HepG2 (cell line): Measurements from ENCODE around the gene NINL. TPM values are rescaled to one million over a fixed set of nuclear protein-coding genes. Genes with fewer than 3 reads are reported as not detected.

Experiments
- ADNP ChIP-seq: sonication (generic); formaldehyde crosslinking; IDR thresholded peaks from 2 replicates; pipeline ENCODE4 v1.4.0; 2020; ENCODE audit warnings: missing genetic modification reagents
- ATF7 ChIP-seq, 2 experiments: fragments of 450-650 bp in 1 of 2; sonication (generic) in 1 of 2; formaldehyde crosslinking in 1 of 2; IDR thresholded peaks; 2 replicates each; pipeline versions ENCODE4 v1.4.0 to v1.6.1; 2016 to 2020; ENCODE audit warnings: antibody characterized with exemption in 1 of 2, mild to moderate bottlenecking in 1 of 2, missing genetic modification reagents in 1 of 2
- CAMTA2 ChIP-seq: sonication (generic); formaldehyde crosslinking; IDR thresholded peaks from 2 replicates; pipeline ENCODE4 v1.4.0; 2020; ENCODE audit warnings: mild to moderate bottlenecking, missing genetic modification reagents, borderline replicate concordance
- EHMT2 ChIP-seq: fragments of 200-600 bp; sonication (generic); IDR thresholded peaks from 2 replicates; pipeline ENCODE4 v1.7.0; 2017; ENCODE audit warnings: antibody characterized with exemption, low read depth, low read length, borderline replicate concordance
- HDAC2 ChIP-seq: sonication (generic); formaldehyde crosslinking; IDR thresholded peaks from 2 replicates; pipeline ENCODE4 v1.4.0; 2020; ENCODE audit warnings: missing genetic modification reagents
- HIVEP1 ChIP-seq: sonication (generic); formaldehyde crosslinking; IDR thresholded peaks from 2 replicates; pipeline ENCODE4 v1.4.0; 2020; ENCODE audit warnings: mild to moderate bottlenecking, missing genetic modification reagents
- MED8 ChIP-seq: sonication (generic); formaldehyde crosslinking; IDR thresholded peaks from 2 replicates; pipeline ENCODE4 v1.8.1; 2023; ENCODE audit warnings: mild to moderate bottlenecking, missing genetic modification reagents; ENCODE audit not compliant: insufficient replicate concordance
- SATB2 ChIP-seq: sonication (generic); formaldehyde crosslinking; IDR thresholded peaks from 2 replicates; pipeline ENCODE4 v1.5.0; 2020; ENCODE audit warnings: missing genetic modification reagents
- SCMH1 ChIP-seq: sonication (generic); formaldehyde crosslinking; IDR thresholded peaks from 2 replicates; pipeline ENCODE4 v1.9.0; 2021; ENCODE audit warnings: missing genetic modification reagents, mild to moderate bottlenecking, borderline replicate concordance
- SMARCC2 ChIP-seq: fragments of 450-650 bp; IDR thresholded peaks from 2 replicates; pipeline ENCODE4 v1.6.1; 2017; ENCODE audit warnings: antibody characterized with exemption, mild to moderate bottlenecking
- SNAI1 ChIP-seq: sonication (generic); formaldehyde crosslinking; IDR thresholded peaks from 2 replicates; pipeline ENCODE4 v1.5.0; 2020; ENCODE audit warnings: mild to moderate bottlenecking, missing genetic modification reagents, borderline replicate concordance
- SP1 ChIP-seq, 2 experiments: fragments of 450-650 bp in 1 of 2; sonication (generic) in 1 of 2; formaldehyde crosslinking in 1 of 2; IDR thresholded peaks; 2 replicates each; pipeline versions ENCODE4 v1.4.0 to v1.6.1; 2016 to 2020; ENCODE audit warnings: missing genetic modification reagents in 1 of 2
- TMF1 ChIP-seq: sonication (generic); formaldehyde crosslinking; IDR thresholded peaks from 2 replicates; pipeline ENCODE4 v1.8.1; 2022; ENCODE audit warnings: low read depth, missing genetic modification reagents
- ZFP36L1 ChIP-seq: sonication (generic); formaldehyde crosslinking; IDR thresholded peaks from 2 replicates; pipeline ENCODE4 v1.8.0; 2022; ENCODE audit warnings: mild to moderate bottlenecking, missing genetic modification reagents, moderate library complexity
- ZNF34 ChIP-seq: sonication (generic); formaldehyde crosslinking; IDR thresholded peaks from 2 replicates; pipeline ENCODE4 v1.4.0; 2020; ENCODE audit warnings: mild to moderate bottlenecking, missing genetic modification reagents, borderline replicate concordance
- ZNF501 ChIP-seq: sonication (generic); formaldehyde crosslinking; IDR thresholded peaks from 2 replicates; pipeline ENCODE4 v1.5.1; 2020; ENCODE audit warnings: mild to moderate bottlenecking, moderate library complexity, missing genetic modification reagents
- ZNF558 ChIP-seq: sonication (generic); formaldehyde crosslinking; IDR thresholded peaks from 2 replicates; pipeline ENCODE4 v1.9.0; 2022; ENCODE audit warnings: mild to moderate bottlenecking, missing genetic modification reagents, borderline replicate concordance
- ZNF720 ChIP-seq: sonication (generic); formaldehyde crosslinking; IDR thresholded peaks from 2 replicates; pipeline ENCODE4 v1.4.0; 2020; ENCODE audit warnings: missing genetic modification reagents
- ZNF761 ChIP-seq: sonication (generic); formaldehyde crosslinking; conservative IDR thresholded peaks from 2 replicates; pipeline ENCODE4 v1.4.0; 2020; ENCODE audit warnings: mild to moderate bottlenecking, missing genetic modification reagents
- ZNF766 ChIP-seq: sonication (generic); formaldehyde crosslinking; IDR thresholded peaks from 2 replicates; pipeline ENCODE4 v1.5.0; 2020; ENCODE audit warnings: missing genetic modification reagents, borderline replicate concordance
- ZNF850 ChIP-seq: sonication (generic); formaldehyde crosslinking; conservative IDR thresholded peaks from 2 replicates; pipeline ENCODE4 v1.9.0; 2021; ENCODE audit warnings: mild to moderate bottlenecking, missing genetic modification reagents
- ZSCAN29 ChIP-seq: sonication (generic); formaldehyde crosslinking; conservative IDR thresholded peaks from 2 replicates; pipeline ENCODE4 v1.4.0; 2020; ENCODE audit warnings: mild to moderate bottlenecking, missing genetic modification reagents
- polyA plus RNA-seq, 8 experiments: library from polyadenylated mRNA; depleted of rRNA in 3 of 8; stranded (reverse) in 7 of 8; unstranded in 1 of 8; fragments of >200 nt; fragmentation: Illumina TruSeq in 4 of 8; extraction: Trizol in 4 of 8; gene quantifications; 2 replicates each; pipeline versions ENCODE4 v1.2.1 to v1.2.3, GENCODE V29; 2011 to 2016; ENCODE audit warnings: low read depth in 4 of 8, missing spikeins in 1 of 8, mixed read lengths in 1 of 8; ENCODE audit not compliant: insufficient read depth in 1 of 8
- total RNA-seq, 5 experiments: library from RNA; depleted of rRNA; stranded (reverse); fragments of >200 nt; fragmentation: Illumina TruSeq; extraction: Trizol; gene quantifications; 2 replicates each; pipeline ENCODE4 v1.2.3, GENCODE V29; 2016; ENCODE audit warnings: low read depth in 1 of 5
- TF ChIP-seq, protein P1 (sequence below): fragments of 450-650 bp; IDR thresholded peaks from 2 replicates; pipeline ENCODE4 v1.6.1; 2017; ENCODE audit warnings: mild to moderate bottlenecking
- TF ChIP-seq, protein P2 (sequence below): sonication (generic); formaldehyde crosslinking; IDR thresholded peaks from 2 replicates; pipeline ENCODE4 v1.5.0; 2020; ENCODE audit warnings: missing genetic modification reagents, mild to moderate bottlenecking, borderline replicate concordance
- TF ChIP-seq, protein P3 (sequence below): IDR thresholded peaks from 2 replicates; pipeline ENCODE4 v1.6.1; 2016; ENCODE audit warnings: control low read depth

NINL gene
- total and polyA plus RNA-seq, 2 of the 13 experiments (the other 11 are each of a cell fraction or from before 2014, with no cell fraction given): 32.3 to 34.3 TPM

GRCh38 chr20:25508083-25508770, 77.1 kb downstream of the NINL start (continued):
- TF ChIP-seq ZNF558 (CRISPR knock-in tag) (no peak), ZSCAN29 (CRISPR knock-in tag) (peak; percentile 97; the same call in 1 of the 2 replicates), HDAC2 (CRISPR knock-in tag) (peak; percentile 100), ATF7 (IDR thresholded peaks at IDR 0.05) (peak; percentile 46; the same call in 1 of the 2 replicates), ATF7 (CRISPR knock-in tag; IDR thresholded peaks at IDR 0.05) (peak; percentile 96), ZNF761 (peak; percentile 98), TMF1 (CRISPR knock-in tag) (peak; percentile 70), ZNF501 (CRISPR knock-in tag) (peak; percentile 80), SCMH1 (CRISPR knock-in tag) (no peak), ZNF34 (CRISPR knock-in tag) (peak; percentile 94), ZNF850 (CRISPR knock-in tag) (no peak), ZNF766 (CRISPR knock-in tag) (peak; percentile 98; the same call in 1 of the 2 replicates), ADNP (CRISPR knock-in tag) (no peak), SMARCC2 (peak; percentile 87), SNAI1 (no peak; the same call in 1 of the 2 replicates), SP1 (IDR thresholded peaks at IDR 0.05) (no peak), SP1 (CRISPR knock-in tag; IDR thresholded peaks at IDR 0.05) (peak; percentile 29; the same call in 1 of the 2 replicates), ZFP36L1 (peak; percentile 95; the same call in 1 of the 2 replicates), HIVEP1 (peak; percentile 99), ZNF720 (peak; percentile 16; the same call in 1 of the 2 replicates), EHMT2 (peak; percentile 71; the same call in 1 of the 2 replicates), MED8 (peak; percentile 90), SATB2 (CRISPR knock-in tag) (no peak), CAMTA2 (CRISPR knock-in tag) (0 out of 2 replicates have a peak, but pooled peaks have one; percentile 42)
- TF ChIP-seq, protein P1, sequence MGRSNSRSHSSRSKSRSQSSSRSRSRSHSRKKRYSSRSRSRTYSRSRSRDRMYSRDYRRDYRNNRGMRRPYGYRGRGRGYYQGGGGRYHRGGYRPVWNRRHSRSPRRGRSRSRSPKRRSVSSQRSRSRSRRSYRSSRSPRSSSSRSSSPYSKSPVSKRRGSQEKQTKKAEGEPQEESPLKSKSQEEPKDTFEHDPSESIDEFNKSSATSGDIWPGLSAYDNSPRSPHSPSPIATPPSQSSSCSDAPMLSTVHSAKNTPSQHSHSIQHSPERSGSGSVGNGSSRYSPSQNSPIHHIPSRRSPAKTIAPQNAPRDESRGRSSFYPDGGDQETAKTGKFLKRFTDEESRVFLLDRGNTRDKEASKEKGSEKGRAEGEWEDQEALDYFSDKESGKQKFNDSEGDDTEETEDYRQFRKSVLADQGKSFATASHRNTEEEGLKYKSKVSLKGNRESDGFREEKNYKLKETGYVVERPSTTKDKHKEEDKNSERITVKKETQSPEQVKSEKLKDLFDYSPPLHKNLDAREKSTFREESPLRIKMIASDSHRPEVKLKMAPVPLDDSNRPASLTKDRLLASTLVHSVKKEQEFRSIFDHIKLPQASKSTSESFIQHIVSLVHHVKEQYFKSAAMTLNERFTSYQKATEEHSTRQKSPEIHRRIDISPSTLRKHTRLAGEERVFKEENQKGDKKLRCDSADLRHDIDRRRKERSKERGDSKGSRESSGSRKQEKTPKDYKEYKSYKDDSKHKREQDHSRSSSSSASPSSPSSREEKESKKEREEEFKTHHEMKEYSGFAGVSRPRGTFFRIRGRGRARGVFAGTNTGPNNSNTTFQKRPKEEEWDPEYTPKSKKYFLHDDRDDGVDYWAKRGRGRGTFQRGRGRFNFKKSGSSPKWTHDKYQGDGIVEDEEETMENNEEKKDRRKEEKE: no peak
- TF ChIP-seq, protein P2, sequence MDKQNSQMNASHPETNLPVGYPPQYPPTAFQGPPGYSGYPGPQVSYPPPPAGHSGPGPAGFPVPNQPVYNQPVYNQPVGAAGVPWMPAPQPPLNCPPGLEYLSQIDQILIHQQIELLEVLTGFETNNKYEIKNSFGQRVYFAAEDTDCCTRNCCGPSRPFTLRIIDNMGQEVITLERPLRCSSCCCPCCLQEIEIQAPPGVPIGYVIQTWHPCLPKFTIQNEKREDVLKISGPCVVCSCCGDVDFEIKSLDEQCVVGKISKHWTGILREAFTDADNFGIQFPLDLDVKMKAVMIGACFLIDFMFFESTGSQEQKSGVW (CRISPR knock-in tag): no peak
- TF ChIP-seq, protein P3, sequence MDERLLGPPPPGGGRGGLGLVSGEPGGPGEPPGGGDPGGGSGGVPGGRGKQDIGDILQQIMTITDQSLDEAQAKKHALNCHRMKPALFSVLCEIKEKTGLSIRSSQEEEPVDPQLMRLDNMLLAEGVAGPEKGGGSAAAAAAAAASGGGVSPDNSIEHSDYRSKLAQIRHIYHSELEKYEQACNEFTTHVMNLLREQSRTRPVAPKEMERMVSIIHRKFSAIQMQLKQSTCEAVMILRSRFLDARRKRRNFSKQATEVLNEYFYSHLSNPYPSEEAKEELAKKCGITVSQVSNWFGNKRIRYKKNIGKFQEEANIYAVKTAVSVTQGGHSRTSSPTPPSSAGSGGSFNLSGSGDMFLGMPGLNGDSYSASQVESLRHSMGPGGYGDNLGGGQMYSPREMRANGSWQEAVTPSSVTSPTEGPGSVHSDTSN (CRISPR knock-in tag): no peak; the same call in 1 of the 2 replicates
